Gastrocnemius medialis (tissue), 4 donors: Measurements from ENCODE around the gene COPS2. TPM values are rescaled to one million over a fixed set of nuclear protein-coding genes. Genes with fewer than 3 reads are reported as not detected.
"Not testable (repeated sequence)": the region's sequence is repeated elsewhere in the genome, so short reads cannot be mapped to it uniquely, and the experiment has no call there.

Experiments used
- ATAC-seq, 2 donors: fragments of 150-250 bp; one replicate each; pipeline ENCODE4 v1.9.1; 2016
- DNase-seq, 2 donors: peaks; one replicate each; pipeline ENCODE4 v3.0.0-alpha.2; 2019
- H3K27ac ChIP-seq, 4 donors: fragments of 200-600 bp; sonication (generic); 1 replicate in 1 of 4; 2 replicates in 3 of 4; pipeline ENCODE4 v1.5.1; 2016 to 2018; ENCODE audit warnings: mild to moderate bottlenecking in 2 of 4, moderate library complexity in 1 of 4
- H3K27me3 ChIP-seq, 3 donors: fragments of 200-600 bp; sonication (generic) in 2 of 3; 1 replicate in 1 of 3; 2 replicates in 2 of 3; pipeline versions ENCODE4 v1.5.1 to v1.6.0; 2016 to 2019; ENCODE audit warnings: mild to moderate bottlenecking in 1 of 3, moderate library complexity in 1 of 3
- H3K36me3 ChIP-seq, 2 donors: fragments of 200-600 bp; sonication (generic) in 1 of 2; one replicate each; pipeline ENCODE4 v1.5.1; 2017 to 2018
- H3K4me1 ChIP-seq, 2 donors: fragments of 200-600 bp; sonication (generic) in 1 of 2; one replicate each; pipeline ENCODE4 v1.5.1; 2016 to 2017; ENCODE audit warnings: mild to moderate bottlenecking in 2 of 2
- H3K4me3 ChIP-seq, 4 donors: fragments of 200-600 bp; sonication (generic) in 3 of 4; 1 replicate in 1 of 4; 2 replicates in 3 of 4; pipeline ENCODE4 v1.5.1; 2016 to 2019; ENCODE audit warnings: mild to moderate bottlenecking in 2 of 4
- H3K9me3 ChIP-seq, 3 donors: fragments of 200-600 bp; sonication (generic) in 2 of 3; 1 replicate in 1 of 3; 2 replicates in 2 of 3; pipeline ENCODE4 v1.5.1; 2016 to 2019
- CTCF ChIP-seq, 5 experiments: fragments of 450-650 bp in 3 of 5; fragments of 200-600 bp in 2 of 5; sonication (generic) in 2 of 5; IDR thresholded peaks in 4 of 5; conservative IDR thresholded peaks in 1 of 5; 1 replicate in 4 of 5; 2 replicates in 1 of 5; pipeline ENCODE4 v1.5.1; 2016 to 2019; ENCODE audit warnings: antibody characterized with exemption in 5 of 5, mild to moderate bottlenecking in 3 of 5, moderate library complexity in 3 of 5
- POLR2A ChIP-seq, 2 donors: fragments of 450-650 bp; IDR thresholded peaks; one replicate each; pipeline ENCODE4 v1.6.1; 2017; ENCODE audit warnings: antibody characterized with exemption in 2 of 2, mild to moderate bottlenecking in 2 of 2, moderate library complexity in 2 of 2
- in situ Hi-C, 4 donors: fragments of 200-750 bp; cut with MboI; loops; one replicate each; pipeline versions ENCODE4 v1.15.0 to v1.8.0; 2017; ENCODE audit warnings: low sequenced_read_pairs in 4 of 4
- intact Hi-C: fragments of 100-400 bp; cut with DNase I; formaldehyde crosslinking; loops from one replicate; pipeline ENCODE4 v1.15.1; 2023; ENCODE audit warnings: low total_unique reads
- total RNA-seq, 4 donors: library from RNA; depleted of rRNA; stranded (reverse); fragments of >200 nt; gene quantifications; one replicate each; pipeline versions ENCODE4 v1.1.0 to v1.2.3, GENCODE V29; 2016

COPS2 gene
- total RNA-seq, 4 donors from 2014 or later = 69.5 to 98.2 (median 93.2) TPM

GRCh38 chr15:49185473-49185872, 30.1 kb upstream of the COPS2 start:
- H3K36me3 ChIP-seq = no peaks in the 10 kb centered on the region
- no peaks in the 10 kb centered on the region for H3K9me3 ChIP-seq
- ATAC-seq = no peak
- no peak overlapping the region for H3K27ac ChIP-seq
- H3K4me1 ChIP-seq = peaks cover 0 to 7% of the 10 kb centered on the region in 2 donors
- no peak overlapping the region for H3K4me3 ChIP-seq
- intact Hi-C loops (no loop called here), in situ Hi-C loops (no loop called here)
- DNase-seq = no peak
- TF ChIP-seq POLR2A (IDR thresholded peaks at IDR 0.05) (no peak), CTCF (IDR thresholded peaks at IDR 0.05 in 4 of 5, conservative IDR thresholded peaks at IDR 0.05 in 1 of 5) (no peak)
- no peaks in the 10 kb centered on the region for H3K27me3 ChIP-seq

GRCh38 chr15:49183741-49184140, 28.3 kb upstream of the COPS2 start:
- in situ Hi-C loops, H3K27me3 ChIP-seq, H3K9me3 ChIP-seq, intact Hi-C loops, H3K4me3 ChIP-seq, H3K27ac ChIP-seq, H3K4me1 ChIP-seq, DNase-seq, ATAC-seq, H3K36me3 ChIP-seq: not testable (repeated sequence)

- no peaks in the 10 kb centered on the region for H3K4me1 ChIP-seq
- TF ChIP-seq CTCF (IDR thresholded peaks at IDR 0.05 in 4 of 5, conservative IDR thresholded peaks at IDR 0.05 in 1 of 5) (no peak), POLR2A (IDR thresholded peaks at IDR 0.05) (no peak)
- H3K9me3 ChIP-seq = no peaks in the 10 kb centered on the region
- no peaks in the 10 kb centered on the region for H3K36me3 ChIP-seq
- DNase-seq (no peak), ATAC-seq (no peak)
- in situ Hi-C loops (no loop called here), intact Hi-C loops (no loop called here)
- H3K27ac ChIP-seq = no peak overlapping the region
- H3K4me3 ChIP-seq = no peak overlapping the region
- H3K27me3 ChIP-seq = no peaks in the 10 kb centered on the region
Observed at GRCh38 chr15:49182128-49182527, 26.7 kb upstream of the COPS2 start.

GRCh38 chr15:49179433-49180190, 24.2 kb upstream of the COPS2 start:
- H3K4me1 ChIP-seq = no peaks in the 10 kb centered on the region
- DNase-seq = no peak
- ATAC-seq = no peak
- no peaks in the 10 kb centered on the region for H3K9me3 ChIP-seq
- in situ Hi-C loops (no loop called here), intact Hi-C loops (no loop called here)
- H3K27ac ChIP-seq = no peak overlapping the region
- no peak overlapping the region for H3K4me3 ChIP-seq
- H3K36me3 ChIP-seq = no peaks in the 10 kb centered on the region
- no peaks in the 10 kb centered on the region for H3K27me3 ChIP-seq
- no peak for TF ChIP-seq CTCF (IDR thresholded peaks at IDR 0.05 in 4 of 5, conservative IDR thresholded peaks at IDR 0.05 in 1 of 5)
- no peak for TF ChIP-seq POLR2A (IDR thresholded peaks at IDR 0.05)

GRCh38 chr15:49178497-49178896, 23.1 kb upstream of the COPS2 start:
- Histone ChIP-seq H3K36me3 (no peaks in the 10 kb centered on the region), H3K27me3 (no peaks in the 10 kb centered on the region), H3K27ac (no peak overlapping the region), H3K4me1 (no peaks in the 10 kb centered on the region), H3K4me3 (no peak overlapping the region), H3K9me3 (no peaks in the 10 kb centered on the region)
- no peak for ATAC-seq
- in situ Hi-C loops (no loop called here), intact Hi-C loops (no loop called here)
- no peak for DNase-seq
- no peak for TF ChIP-seq CTCF (IDR thresholded peaks at IDR 0.05 in 4 of 5, conservative IDR thresholded peaks at IDR 0.05 in 1 of 5)
- TF ChIP-seq POLR2A (IDR thresholded peaks at IDR 0.05) = no peak

- H3K36me3 ChIP-seq, ATAC-seq, in situ Hi-C loops, H3K4me1 ChIP-seq, H3K27me3 ChIP-seq, H3K4me3 ChIP-seq, H3K9me3 ChIP-seq, intact Hi-C loops, H3K27ac ChIP-seq, DNase-seq: not testable (repeated sequence)
Observed at GRCh38 chr15:49175582-49176397, 20.4 kb upstream of the COPS2 start.
